NCI-H526 (cell line): Measurements from ENCODE around the gene MRPL49.
"Not testable (repeated sequence)": the region's sequence is repeated elsewhere in the genome, so short reads cannot be mapped to it uniquely, and the experiment has no call there.

Experiments used
- DNase-seq, 2 experiments: peaks; one replicate each; lab custom pipeline; 2025; lab: John Stamatoyannopoulos, UW

Gene MRPL49

DNA sequence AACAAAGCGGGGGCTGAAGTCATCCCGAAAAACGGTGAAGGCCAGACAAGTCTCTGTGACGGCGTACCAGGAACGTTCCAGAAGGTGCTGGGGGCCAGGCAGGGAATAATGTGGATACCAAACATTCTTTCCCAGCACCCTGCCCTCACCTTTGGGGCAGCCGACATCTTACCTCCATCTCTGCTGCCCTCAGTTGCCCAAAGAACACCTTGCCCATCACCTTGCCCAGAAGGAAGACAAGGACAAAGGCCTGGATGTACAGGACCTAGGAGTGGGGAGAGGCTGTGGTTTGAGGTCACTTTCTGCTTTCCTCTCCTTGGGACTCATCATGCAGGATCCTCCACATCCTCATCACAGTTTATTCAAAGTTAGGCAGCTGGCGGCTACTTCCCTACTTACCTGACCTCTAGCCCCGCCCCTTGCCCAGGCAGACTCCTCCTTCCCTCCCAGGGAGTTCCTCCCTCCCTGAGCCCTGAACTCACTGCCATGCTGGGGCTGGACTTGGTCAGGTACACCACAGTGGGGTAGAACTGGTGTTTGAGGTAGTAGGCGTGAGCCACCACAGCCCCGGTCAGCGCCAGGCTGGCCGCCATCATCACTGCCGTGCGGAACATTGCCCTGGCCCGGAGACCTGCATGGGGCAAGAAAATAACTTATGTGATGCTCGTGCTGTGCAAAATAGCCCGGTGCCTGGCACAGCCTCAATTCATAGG lies 11.0 kb downstream of the MRPL49 start:
- peak; percentile 64 to 88 for DNase-seq

DNA sequence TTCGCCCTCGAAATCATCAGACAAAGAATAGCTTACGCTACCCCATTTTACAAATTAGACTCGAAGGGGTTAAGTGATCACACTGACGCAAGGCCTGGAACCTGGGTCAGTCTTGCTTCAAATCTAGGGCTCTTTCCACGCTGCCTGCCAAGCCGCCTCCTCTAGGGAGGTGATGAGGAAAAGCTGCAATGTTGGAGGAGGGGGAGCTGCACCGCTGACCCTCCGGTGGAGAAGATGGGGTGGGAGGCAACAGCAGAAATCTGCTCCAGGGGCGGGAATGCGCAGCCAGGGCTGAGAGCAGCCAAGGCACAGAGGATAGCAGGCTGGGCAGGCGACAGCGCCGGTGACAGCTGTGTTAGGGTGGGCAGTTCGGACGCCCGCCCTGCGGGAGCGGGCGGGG lies 11.6 kb downstream of the MRPL49 start:
- DNase-seq, result no peak

DNA sequence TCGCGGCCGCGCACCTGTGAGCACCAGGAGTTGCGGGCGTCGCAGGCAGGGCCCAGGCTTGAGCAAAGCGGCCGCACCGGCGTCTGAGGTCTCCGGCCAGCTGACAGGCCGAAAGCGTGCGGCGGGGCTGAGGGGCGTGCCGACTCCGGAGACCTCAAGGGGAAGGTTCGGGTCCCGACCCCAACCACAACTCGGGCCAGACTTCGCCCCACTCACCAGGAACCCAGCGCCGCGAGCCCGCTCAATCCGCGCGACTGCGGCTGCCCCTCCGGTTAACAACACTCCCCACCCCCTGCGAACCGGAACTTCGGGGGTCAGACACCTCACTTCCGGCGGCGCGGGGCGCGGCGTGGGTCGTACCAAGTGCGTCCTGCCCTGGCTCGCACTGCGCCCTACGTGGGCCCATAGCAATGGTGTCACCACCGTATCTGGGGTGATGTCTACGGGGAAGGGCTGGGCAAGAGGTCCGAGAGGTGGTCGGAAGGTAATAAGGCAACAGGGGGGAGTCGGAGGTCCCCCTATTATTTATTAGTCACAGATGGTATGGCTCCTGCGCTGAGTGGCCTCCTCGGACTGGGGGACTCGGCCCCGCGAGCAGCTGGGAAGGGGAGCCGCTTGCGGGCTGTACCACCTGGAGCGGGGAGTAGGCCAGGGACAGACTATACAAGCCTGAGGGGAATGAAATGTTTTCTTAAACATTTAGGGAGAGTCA lies 12.3 kb downstream of the MRPL49 start, which contains the start of gene SYVN1:
SYVN1 (minus strand) TSS at position 280 of the 712 bp plus-strand sequence. CDS start 918 bp downstream, outside the sequence.
- DNase-seq, result peak; percentile 89 to 96

DNA sequence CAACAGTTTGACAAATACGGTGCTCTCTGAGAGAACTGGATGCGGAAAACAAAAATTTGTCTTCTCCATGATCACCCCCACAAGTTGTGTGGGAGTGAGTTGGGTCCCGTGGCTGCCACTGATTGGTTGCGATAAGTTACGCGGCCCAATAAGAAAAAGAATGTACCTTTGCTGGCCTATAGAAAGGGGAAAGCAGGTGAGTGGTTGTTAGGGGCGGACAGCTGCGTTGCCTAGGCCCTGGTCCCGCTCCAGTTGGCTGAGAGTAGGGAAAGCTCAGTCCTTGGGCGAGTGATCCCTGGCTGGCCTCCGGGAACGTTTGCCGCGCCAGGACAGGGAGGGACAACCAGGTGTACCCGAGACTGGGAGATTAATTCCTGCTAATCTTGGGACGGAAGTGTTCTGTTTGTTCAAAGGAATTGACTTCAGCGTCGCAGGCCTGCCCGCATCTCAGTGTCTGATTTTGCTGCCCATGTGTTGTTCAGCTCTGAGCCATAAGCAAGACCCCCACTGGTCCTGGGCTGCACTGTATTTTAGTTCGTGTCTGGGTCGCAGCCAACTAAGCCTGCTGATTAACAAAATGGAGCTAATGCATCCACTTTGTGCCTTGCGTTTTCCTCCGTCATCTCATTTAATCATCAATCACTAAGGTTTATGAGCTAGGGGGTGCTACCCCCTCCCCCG lies 13.0 kb downstream of the MRPL49 start:
- DNase-seq, result peak; percentile 99

DNA sequence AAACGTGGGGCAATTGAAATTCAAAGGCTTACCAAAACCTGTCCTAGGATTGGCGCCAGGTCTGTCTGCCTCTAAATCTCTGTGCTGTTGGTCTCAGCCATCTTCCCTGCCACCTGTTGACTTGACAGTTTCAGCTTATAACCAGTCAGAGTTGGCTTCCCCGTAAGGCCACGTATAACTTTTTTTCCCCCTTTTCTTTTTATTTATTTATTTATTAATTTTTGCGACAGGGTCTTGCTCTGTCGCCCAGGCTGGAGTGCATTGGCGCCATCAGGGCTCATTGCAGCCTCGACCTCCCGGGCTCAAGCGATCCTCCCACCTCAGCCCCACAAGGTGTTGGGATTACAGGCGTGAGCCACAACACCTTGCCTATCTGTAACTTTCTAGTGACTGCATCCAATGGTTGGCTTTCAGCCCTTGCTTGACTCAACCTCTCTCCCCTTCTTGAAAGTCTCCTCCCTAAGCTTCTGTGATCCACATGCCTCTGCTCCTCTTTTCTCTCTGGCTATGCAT lies 13.6 kb downstream of the MRPL49 start:
- peak in 1 of 2 experiments; percentile 41 for DNase-seq

DNA sequence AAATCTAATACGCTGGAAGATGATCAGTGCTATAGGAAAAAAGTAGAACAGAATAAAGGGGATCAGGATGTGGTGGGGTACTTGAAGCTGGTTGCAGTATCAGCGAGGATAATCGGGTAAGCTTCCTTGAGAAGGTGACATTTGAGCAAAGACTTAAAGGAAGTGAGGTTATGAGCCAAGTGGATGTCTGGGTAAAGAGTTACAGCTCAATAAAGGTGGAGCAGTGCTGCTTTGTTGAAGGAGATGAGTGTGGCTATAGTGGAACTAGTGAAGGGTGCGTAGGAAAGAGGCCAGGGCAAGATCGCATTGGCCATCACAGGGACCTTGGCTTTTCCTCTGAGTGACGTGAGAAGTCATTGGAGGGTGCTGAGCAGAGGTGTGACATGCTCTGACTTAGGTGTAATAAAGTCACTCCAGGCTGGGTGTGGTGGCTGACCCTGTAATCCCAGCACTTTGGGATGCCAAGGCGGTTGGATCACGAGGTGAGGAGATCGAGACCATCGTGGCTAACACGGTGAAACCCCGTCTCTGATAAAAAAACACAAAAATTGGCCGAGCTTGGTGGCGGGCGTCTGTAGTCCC lies 14.5 kb downstream of the MRPL49 start:
- DNase-seq, result no peak

DNA sequence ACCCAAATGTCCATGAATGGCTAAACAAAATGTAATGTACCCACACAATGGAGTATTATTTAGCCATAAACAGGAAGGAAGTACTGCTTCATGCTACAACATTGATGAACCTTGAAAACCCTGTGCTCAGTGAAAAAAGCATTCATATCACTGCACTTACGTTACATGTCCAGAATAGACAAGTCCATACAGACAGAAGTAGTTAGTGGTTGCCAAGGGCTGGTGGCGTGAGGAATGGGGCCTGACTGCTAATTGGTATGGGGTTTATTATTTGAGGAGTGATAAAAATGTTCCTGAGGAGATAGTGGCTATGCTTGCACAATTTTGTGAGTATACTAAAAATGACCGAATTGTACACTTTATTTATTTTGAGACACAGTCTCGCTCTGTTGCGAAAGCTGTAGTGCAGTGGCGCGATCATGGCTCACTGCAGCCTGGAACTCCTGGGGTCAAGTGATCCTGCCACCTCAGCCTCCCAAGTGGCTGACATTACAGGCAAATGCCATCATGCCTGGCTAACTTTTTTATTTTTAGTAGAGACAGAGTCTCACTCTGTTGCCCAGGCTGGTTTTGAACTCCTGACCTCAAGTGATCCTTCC lies 19.9 kb downstream of the MRPL49 start:
- no peak for DNase-seq

DNA sequence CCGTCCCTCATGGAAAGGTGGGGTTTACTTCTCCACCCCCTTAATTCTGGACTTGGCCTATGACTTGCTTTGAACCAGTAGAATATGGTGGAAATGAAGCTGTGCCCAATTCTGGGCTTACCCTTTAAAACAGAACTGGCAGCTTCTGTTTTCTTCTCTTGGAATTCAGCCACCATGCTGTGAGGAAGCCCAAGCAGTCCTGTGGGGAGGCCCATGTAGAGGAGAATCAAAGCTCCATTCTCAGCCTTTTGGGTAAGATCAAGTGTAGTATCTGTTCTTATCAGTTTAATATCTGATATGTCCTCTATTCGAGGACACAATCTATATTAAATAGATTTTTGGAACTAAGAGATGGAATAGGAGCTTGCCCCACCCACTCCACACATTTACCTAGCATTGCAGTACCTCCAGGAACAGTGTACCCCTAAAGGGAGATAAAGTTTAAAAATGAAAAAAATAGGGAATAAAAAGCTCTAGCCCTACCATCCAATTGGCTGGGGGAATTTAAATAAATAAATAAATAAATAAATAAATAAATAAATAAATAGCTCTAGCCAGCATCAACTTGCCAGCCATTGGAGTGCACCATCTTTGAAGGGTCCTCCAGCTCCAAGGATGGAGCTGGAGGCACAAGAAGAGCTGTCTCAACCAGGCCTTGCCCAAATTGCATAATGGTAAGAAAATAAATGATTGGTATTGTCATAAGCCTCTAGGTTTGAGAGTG lies 25.4 kb downstream of the MRPL49 start:
- no peak for DNase-seq

DNA sequence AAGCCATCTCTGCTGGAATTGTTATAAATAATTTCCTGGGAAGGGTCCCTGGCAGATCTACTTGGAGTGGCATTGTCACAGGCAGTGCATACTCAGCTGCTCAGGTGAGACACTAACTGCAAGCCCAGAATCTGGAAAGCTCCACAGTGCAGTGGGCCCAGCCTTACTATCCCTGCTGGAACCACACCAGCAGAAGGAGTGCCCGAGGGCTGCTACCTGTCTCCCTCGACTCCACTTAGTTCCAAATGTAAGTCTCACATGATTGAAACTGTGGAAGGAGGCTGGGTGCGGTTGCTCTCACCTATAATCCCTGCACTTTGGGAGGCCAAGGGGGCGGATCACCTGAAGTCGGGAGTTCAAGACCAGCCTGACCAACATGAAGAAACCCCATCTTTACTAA lies 26.5 kb downstream of the MRPL49 start:
- DNase-seq, result no peak

DNA sequence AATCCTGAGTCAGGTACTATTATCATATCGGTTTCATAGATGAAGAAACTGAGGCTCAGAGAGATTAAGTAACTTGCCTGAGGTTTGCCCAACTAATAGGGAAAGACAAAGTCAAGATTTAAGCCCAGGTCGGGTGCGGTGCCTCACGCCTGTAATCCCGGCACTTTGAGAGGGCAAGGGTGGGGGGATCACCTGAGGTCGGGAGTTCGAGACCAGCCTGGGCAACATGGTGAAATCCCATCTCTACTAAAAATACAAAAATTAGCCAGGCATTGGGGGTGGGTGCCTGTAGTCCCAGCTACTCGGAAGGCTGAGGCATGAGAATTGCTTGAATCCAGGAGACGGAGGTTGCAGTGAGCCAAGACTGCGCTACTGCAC lies 28.0 kb downstream of the MRPL49 start:
- not testable (repeated sequence) for DNase-seq

DNA sequence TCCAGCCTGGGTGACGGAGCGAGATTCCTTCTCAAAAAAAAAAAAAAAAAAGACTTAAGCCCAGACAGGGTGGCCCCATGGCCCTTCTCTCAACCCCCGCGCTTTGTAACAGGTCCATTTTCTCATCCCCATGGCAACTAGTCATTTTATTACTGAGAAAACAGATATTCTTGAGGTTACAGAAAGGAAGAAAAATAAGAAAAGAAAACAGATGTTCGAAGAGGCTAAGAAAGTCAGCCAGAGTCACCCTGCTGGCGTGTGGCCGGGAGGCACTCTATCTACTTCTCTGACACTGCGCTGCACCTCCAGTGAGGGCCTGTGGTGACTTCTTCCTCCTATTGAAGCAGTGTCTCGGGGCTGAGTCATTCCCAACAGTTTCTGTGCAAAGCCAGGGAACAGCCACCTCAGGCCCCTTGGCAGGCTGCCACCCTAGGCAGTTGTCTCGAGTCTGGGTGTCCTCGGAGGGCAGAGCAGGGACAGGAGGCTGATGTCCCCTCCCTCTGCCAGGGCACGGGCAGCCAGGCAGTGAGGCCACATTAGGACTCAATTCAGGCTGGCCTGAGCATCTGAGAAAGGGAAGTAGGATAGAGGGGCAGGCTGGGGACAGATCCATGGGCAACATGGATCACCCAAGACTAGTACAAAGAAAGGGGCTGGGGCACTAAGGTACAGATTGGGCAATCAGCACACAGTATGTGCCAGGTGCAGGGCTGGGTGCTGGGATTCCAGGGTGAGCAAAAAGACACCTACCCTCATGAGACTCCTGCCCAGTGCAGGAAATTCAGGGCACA lies 28.6 kb downstream of the MRPL49 start:
- no peak for DNase-seq

DNA sequence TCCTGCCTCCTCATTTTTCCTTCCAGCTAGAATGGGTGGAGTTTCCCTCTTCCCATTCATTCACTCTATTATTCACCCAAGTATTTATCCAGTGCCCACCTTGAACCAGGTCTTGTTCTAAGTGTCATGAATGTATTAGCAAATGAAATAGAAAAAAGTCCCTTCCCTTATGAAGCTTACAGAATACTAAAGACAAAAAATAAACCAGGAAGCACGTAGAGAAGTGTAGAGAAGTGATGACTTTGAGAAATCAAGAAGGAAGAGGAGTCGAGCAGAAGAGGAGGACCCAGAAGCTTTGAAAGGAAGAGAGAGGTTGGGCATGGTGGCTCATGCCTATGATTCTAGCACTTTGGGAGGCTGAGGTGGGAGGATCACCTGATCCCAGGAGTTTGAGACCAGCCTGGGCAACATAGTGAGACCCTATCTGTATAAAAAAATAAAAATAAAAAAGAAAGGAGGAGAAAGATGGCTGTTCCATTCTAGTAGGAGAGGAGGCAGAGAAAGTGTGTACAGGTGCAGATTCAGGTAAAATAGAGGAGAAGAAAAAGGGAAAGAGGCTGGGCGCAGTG lies 29.3 kb downstream of the MRPL49 start:
- DNase-seq, result no peak

DNA sequence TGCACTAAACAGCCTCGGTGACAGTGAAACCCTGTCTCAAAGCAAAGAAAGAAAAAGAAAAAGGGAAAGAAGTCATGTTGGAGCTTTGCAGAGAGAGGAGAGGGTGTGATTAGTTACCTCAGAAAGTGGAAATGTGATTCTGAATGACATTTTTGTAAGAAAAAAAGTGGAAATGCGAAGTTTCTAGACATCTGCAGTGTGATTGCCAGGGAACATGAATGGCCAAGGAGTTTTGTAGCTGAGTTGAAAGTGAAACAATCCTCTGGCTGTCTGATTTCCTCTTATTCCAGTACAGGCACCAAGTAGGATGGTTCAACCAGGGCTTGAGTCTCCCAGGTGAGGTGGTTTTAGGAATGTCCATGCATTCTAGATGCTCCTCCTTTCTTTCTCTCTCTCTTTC lies 30.0 kb downstream of the MRPL49 start:
- no peak for DNase-seq

DNA sequence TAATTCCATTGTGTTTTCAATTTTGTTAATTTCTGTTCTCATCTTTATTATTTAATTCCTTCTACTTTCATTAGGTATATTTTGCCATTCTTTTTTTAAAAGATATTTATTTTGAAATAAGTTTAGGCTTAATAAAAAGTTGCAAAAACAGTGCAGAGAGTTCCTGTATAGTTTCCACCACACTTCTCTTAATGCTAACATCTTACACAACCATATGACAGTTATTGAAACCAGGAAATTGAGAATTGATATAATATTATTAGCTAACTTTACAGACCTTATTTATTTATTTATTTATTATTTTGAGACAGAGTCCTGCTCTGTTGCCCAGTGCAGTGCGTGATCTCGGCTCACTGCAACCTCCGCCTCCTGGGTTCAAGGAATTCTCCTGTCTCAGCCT lies 34.1 kb downstream of the MRPL49 start:
- DNase-seq, result no peak

DNA sequence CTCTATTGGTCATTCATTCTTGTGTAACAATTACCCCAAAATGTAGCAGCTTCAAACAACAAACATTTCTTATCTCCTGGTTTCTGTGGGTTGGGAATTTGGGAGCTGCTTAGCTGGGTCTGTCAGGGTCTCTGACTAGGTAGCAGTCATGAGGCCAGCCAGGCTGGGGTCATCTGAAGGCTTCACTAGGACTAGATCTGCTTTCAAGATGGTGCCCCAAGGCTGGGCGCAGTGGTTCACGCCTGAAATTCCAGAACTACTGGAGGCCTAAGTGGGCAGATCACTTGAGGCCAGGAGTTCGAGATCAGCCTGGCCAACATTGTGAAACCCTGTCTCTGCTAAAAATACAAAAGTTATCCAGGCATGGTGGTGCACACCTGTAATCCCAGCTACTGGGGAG lies 34.8 kb downstream of the MRPL49 start:
- no peak for DNase-seq

DNA sequence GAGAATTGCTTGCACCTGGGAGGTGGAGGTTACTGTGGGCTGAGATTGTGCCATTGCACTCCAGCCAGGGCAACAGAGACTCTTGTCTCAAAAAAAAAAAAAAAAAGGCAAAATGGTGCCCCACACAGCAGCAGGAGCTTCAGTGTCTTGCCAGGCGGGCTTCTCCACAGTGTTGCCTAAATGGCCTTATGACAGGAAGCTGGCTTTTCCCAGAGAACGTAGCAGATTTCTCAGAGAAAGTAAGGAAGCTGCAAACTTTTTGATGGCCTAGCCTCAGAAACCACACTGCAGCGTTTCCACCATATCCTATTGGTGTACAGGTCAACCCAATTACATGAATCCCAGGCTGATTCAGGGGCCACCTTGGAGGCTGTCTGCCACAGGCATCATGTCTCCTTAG lies 35.2 kb downstream of the MRPL49 start:
- no peak for DNase-seq

DNA sequence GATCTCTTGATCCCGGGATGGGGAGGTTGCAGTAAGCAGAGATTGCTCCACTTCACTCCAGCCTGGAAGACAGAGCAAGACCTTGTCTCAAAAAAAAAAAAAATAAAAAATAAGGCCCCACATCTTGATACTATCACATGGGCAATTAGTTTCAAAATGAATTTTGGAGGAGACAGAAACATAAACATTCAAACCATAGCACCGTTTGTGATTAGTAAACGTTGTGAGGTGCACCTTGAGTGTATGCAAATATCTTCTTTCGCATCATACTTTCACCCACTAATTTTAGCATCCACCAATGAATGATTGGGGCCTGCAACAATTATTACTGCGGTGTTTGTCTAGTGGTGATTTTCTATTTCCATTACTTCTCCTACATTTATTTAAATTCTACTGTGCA lies 36.9 kb downstream of the MRPL49 start:
- no peak for DNase-seq

DNA sequence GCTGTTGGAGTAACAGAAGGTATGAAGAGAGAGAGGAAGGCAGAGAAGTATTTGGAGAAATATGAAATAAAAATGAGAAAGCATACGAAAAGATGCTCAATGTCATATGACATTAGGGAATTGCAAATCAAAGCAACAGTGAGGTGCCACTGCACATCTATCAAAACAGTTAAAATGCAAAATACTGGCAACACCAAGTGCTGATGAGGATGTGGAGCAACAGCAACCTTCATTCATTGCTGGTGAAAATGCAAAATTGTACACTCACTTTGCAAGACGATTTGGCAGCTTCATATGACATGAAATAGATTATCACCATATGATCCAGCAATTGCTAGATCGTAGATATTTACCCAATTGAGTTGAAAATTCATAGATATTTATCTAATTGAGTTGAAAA lies 38.5 kb downstream of the MRPL49 start:
- no peak for DNase-seq

DNA sequence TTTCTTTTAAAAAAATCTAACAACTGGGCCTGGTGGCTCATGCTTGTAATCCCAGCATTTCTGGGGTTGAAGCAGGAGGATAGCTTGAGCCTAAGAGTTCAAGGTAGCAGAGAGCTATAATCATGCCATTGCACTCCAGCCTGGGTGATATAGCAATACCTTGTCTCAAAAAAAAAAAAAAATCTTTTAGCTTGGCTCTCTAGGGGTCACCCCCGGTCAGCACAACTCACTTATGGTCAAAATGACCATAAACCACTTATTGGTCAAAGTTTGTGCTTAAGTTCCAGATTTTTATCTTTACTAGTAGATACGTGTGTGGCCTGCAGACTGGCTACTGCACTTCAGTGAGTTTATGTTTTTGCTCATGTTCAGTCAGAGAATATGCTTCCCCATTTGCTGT lies 41.6 kb downstream of the MRPL49 start:
- no peak for DNase-seq
